Mesothelial cell of epicardium (in vitro differentiated cells): ENCODE data around the gene HSDL1. TPM values are rescaled to one million over a fixed set of nuclear protein-coding genes. Genes with fewer than 3 reads are reported as not detected.

Experiments
- DNase-seq, 2 experiments: peaks; one replicate each; pipeline ENCODE4 v3.0.0; 2021; ENCODE audit warnings: low spot score in 2 of 2; ENCODE audit not compliant: unreplicated experiment in 2 of 2
- H3K27ac Mint-ChIP-seq: 2 replicates; pipeline ENCODE4 v1.8.0; 2021; ENCODE audit warnings: mixed read lengths
- H3K27me3 Mint-ChIP-seq: 2 replicates; pipeline ENCODE4 v1.8.0; 2021; ENCODE audit warnings: low read depth, mixed read lengths
- H3K36me3 Mint-ChIP-seq: 2 replicates; pipeline ENCODE4 v1.8.0; 2021; ENCODE audit warnings: mixed read lengths
- H3K4me1 Mint-ChIP-seq: 2 replicates; pipeline ENCODE4 v1.8.0; 2021; ENCODE audit warnings: mixed read lengths
- H3K4me3 Mint-ChIP-seq: 2 replicates; pipeline ENCODE4 v1.8.0; 2021; ENCODE audit warnings: mild to moderate bottlenecking, moderate library complexity, mixed read lengths
- H3K9me3 Mint-ChIP-seq: 2 replicates; pipeline ENCODE4 v1.8.0; 2021; ENCODE audit warnings: mixed read lengths
- total RNA-seq: library from RNA; stranded (reverse); gene quantifications from 3 replicates; pipeline ENCODE4 v1.2.1, GENCODE V29; 2021
- TF ChIP-seq, protein P1 (sequence below): fragments of 200-600 bp; sonication (generic); IDR thresholded peaks from one replicate; pipeline ENCODE4 v1.5.0; 2021; ENCODE audit warnings: antibody characterized with exemption; ENCODE audit not compliant: unreplicated experiment

HSDL1 gene
- total RNA-seq, 1 donor from 2014 or later = 47.6 TPM

DNA sequence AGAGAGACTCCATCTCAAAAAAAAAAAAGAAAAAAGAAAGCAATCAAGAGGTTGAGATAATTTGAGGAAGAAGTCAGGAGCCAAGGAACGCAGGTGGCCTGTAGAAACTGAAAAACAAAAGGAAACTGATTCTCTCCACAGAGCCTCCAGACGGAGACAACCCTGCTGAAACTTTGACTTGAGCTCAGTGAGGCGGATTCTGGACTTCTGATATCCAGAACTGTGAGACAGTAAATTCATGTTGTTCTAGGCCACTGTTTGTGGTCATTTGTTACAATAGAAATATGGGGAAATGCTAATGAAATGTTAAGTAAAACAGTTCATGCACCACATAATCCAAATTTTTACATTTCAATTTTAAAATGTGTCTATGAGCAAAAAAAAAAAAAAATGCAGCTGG lies 33.5 kb downstream of the HSDL1 start:
- peaks cover 10% of the 10 kb centered on the region for H3K4me1 Mint-ChIP-seq
- no peaks in the 10 kb centered on the region for H3K9me3 Mint-ChIP-seq
- TF ChIP-seq, protein P1, sequence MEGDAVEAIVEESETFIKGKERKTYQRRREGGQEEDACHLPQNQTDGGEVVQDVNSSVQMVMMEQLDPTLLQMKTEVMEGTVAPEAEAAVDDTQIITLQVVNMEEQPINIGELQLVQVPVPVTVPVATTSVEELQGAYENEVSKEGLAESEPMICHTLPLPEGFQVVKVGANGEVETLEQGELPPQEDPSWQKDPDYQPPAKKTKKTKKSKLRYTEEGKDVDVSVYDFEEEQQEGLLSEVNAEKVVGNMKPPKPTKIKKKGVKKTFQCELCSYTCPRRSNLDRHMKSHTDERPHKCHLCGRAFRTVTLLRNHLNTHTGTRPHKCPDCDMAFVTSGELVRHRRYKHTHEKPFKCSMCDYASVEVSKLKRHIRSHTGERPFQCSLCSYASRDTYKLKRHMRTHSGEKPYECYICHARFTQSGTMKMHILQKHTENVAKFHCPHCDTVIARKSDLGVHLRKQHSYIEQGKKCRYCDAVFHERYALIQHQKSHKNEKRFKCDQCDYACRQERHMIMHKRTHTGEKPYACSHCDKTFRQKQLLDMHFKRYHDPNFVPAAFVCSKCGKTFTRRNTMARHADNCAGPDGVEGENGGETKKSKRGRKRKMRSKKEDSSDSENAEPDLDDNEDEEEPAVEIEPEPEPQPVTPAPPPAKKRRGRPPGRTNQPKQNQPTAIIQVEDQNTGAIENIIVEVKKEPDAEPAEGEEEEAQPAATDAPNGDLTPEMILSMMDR = no peak
- peaks cover 3% of the 10 kb centered on the region for H3K36me3 Mint-ChIP-seq
- no peaks in the 10 kb centered on the region for H3K27me3 Mint-ChIP-seq
- no peak overlapping the region for H3K4me3 Mint-ChIP-seq
- no peak overlapping the region for H3K27ac Mint-ChIP-seq
- no peak for DNase-seq

DNA sequence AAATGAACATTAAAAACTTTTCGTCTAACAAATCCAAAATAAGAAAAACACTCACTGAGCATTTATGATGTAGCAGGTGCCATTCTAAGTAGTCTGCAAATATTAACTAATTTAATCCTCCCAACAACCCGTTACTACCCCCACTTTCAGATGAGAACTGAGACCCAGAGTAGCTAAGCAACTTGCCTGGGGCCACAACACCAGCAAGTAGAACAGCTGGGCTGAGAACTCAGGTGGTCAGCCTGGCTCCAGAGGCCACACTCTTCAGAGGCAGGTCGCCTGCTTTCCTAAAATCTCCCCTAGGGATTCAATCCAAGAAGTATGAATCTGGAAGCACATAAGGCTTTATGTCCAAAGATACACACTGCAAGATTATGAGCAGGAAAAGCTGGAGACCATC lies 34.5 kb downstream of the HSDL1 start:
- Mint-ChIP-seq H3K4me1 (peaks cover 8% of the 10 kb centered on the region), H3K9me3 (no peaks in the 10 kb centered on the region), H3K27ac (no peak overlapping the region)

DNA sequence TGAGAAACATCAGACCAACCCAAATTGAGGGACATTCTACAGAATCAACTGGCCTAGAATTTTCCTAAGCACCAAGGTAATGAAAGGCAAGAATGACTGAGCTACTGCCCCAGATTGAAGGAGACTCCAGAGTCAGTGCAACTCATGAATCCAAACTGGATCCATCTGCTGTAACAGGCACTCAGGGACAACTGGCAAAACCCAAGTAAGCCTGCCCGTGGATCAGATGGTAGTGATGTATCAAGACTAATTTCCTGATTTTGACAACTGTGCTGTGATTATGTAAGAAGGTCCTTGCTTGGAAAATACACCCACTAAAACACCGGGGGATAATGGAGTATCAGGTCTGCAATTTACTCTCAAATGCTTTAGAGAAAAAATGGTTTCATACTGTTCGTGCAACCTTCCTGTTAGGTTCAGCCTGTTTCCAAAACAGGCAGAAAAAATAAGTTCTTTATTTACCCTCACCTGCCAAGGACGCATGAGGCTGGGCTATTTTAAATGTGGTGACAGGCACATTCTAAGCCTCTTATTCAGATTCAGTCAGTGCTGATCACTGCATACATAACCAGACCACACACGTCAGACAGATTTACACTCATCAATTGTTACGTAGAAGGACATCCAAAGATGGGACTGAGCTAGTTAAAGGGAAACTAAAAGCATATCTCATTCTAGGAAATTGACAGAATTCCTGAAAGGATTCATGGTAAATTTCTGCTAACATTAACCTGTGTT lies 35.2 kb downstream of the HSDL1 start:
- H3K4me3 Mint-ChIP-seq = no peak overlapping the region
- H3K36me3 Mint-ChIP-seq = peaks cover 3% of the 10 kb centered on the region
- TF ChIP-seq, protein P1 = no peak
- peaks cover 2% of the 10 kb centered on the region for H3K4me1 Mint-ChIP-seq
- H3K9me3 Mint-ChIP-seq = no peaks in the 10 kb centered on the region
- no peaks in the 10 kb centered on the region for H3K27me3 Mint-ChIP-seq
- no peak for DNase-seq
- no peak overlapping the region for H3K27ac Mint-ChIP-seq

More for the DNA sequence above, 34.5 kb downstream of the HSDL1 start:
- Mint-ChIP-seq H3K36me3 (peaks cover 3% of the 10 kb centered on the region), H3K27me3 (no peaks in the 10 kb centered on the region), H3K4me3 (no peak overlapping the region)
- no peak for DNase-seq
- TF ChIP-seq, protein P1 = no peak

DNA sequence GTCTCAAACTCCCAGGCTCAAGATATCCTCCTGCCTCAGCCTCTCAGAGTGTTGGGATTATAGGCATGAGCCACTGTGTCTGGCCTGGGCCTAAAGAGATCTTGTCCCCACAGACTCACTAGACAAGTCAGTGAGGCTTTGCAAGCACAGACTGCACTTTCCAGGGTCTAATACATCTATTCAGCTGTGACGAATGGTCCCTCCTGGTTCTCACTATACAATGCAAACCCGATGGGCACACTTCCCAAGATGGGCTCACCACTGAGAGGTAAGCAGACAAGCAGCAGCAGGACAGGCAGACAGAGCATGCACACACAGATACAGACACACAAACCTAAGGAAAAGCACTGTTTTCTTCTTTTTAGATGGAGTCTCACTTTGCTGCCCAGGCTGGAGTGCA lies 37.1 kb downstream of the HSDL1 start:
- Mint-ChIP-seq H3K27ac (no peak overlapping the region), H3K9me3 (no peaks in the 10 kb centered on the region), H3K4me3 (no peak overlapping the region), H3K27me3 (no peaks in the 10 kb centered on the region), H3K36me3 (peaks cover 3% of the 10 kb centered on the region), H3K4me1 (no peaks in the 10 kb centered on the region)
- no peak for DNase-seq
- TF ChIP-seq, protein P1 = no peak

DNA sequence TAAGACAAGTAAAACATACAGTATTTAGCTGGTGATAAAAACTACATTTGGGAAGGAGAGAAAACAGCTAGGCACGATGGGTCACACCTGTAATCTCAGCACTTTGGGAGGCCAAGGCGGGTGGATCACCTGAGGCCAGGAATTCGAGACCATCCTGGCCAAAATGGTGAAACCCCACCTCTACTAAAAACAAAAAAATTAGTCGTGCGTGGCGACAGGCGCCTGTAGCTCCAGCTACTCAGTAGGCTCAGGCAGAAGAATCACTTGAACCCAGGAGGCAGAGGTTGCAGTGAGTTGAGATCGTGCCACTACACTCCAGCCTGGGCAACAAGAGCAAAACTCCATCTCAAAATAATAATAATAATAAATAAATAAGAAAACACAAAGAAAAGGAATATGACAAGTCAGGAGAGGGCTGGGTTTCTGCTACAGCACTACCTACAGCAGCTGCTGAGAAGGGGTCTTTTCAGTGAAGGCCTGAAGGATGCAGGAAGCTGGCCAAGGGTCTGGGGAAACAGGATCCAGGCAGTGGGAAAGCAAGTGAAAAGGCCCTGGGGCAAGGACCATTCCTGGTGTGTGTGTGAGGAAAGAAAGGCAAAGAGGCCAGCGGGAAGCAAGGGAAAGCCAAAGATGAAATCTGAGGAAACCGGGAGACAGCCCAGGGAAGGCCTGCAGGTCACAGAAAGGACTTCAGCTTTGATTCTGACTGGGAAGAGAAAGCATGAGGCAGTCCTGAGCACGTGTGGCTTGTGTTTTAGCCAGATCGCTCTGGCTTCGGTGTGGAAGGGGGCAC lies 38.8 kb downstream of the HSDL1 start:
- H3K9me3 Mint-ChIP-seq = no peaks in the 10 kb centered on the region
- H3K4me3 Mint-ChIP-seq = no peak overlapping the region
- H3K27me3 Mint-ChIP-seq = no peaks in the 10 kb centered on the region
- no peak overlapping the region for H3K27ac Mint-ChIP-seq
- TF ChIP-seq, protein P1 = no peak
- DNase-seq = no peak
- H3K36me3 Mint-ChIP-seq = peaks cover 3% of the 10 kb centered on the region
- no peaks in the 10 kb centered on the region for H3K4me1 Mint-ChIP-seq
